ENCODE results near the gene CTRB1. TPM values are rescaled to one million over a fixed set of nuclear protein-coding genes. Genes with fewer than 3 reads are reported as not detected.

CTRB1 gene
- total and polyA plus RNA-seq, 2 of the 13 experiments (the other 11 are each of a cell fraction or from before 2014, with no cell fraction given), result not detected

GRCh38 chr16:75247249-75247648, 28.5 kb downstream of the CTRB1 start (continued):
- TF ChIP-seq PPARG (CRISPR knock-in tag; conservative IDR thresholded peaks at IDR 0.05) (no peak), ZNF720 (CRISPR knock-in tag; IDR thresholded peaks at IDR 0.05) (no peak), PHF5A (CRISPR knock-in tag; IDR thresholded peaks at IDR 0.05; ENCODE audit: low read depth, unreplicated experiment) (no peak), AHR (CRISPR knock-in tag; IDR thresholded peaks at IDR 0.05) (no peak), CENPT (CRISPR knock-in tag; IDR thresholded peaks at IDR 0.05; ENCODE audit: low read depth) (no peak), ZNF761 (CRISPR knock-in tag; conservative IDR thresholded peaks at IDR 0.05) (no peak), ZNF460 (CRISPR knock-in tag; IDR thresholded peaks at IDR 0.05; ENCODE audit: borderline replicate concordance) (no peak), TOPORS (CRISPR knock-in tag; IDR thresholded peaks at IDR 0.05) (no peak), ARID3A (IDR thresholded peaks at IDR 0.05; ENCODE audit: low read depth, low read length) (no peak), IKZF1 (IDR thresholded peaks at IDR 0.05) (no peak), ZC3H13 (CRISPR knock-in tag; IDR thresholded peaks at IDR 0.05) (no peak), SAFB2 (CRISPR knock-in tag; IDR thresholded peaks at IDR 0.05; ENCODE audit: borderline replicate concordance, low read depth) (no peak), KDM5B (CRISPR knock-in tag; IDR thresholded peaks at IDR 0.05; ENCODE audit: borderline replicate concordance) (0 out of 2 replicates have a peak, but pooled peaks have one; percentile 39), HNRNPL (IDR thresholded peaks at IDR 0.05; ENCODE audit: low read depth, low read length) (peak; percentile 96), ZMAT5 (CRISPR knock-in tag; IDR thresholded peaks at IDR 0.05; ENCODE audit: borderline replicate concordance, low read depth) (no peak), AKAP8 (CRISPR knock-in tag; IDR thresholded peaks at IDR 0.05) (peak; percentile 22; the same call in 1 of the 2 replicates), TEAD3 (CRISPR knock-in tag; optimal IDR thresholded peaks at IDR 0.05; ENCODE audit: borderline replicate concordance) (no peak), MNT (IDR thresholded peaks at IDR 0.05) (no peak), POLR2AphosphoS2 (IDR thresholded peaks at IDR 0.05; ENCODE audit: low read depth, low read length) (no peak; the same call in none of the 2 replicates), ZIK1 (CRISPR knock-in tag; IDR thresholded peaks at IDR 0.05; ENCODE audit: borderline replicate concordance, low read depth) (no peak)
- TF ChIP-seq, protein P1, sequence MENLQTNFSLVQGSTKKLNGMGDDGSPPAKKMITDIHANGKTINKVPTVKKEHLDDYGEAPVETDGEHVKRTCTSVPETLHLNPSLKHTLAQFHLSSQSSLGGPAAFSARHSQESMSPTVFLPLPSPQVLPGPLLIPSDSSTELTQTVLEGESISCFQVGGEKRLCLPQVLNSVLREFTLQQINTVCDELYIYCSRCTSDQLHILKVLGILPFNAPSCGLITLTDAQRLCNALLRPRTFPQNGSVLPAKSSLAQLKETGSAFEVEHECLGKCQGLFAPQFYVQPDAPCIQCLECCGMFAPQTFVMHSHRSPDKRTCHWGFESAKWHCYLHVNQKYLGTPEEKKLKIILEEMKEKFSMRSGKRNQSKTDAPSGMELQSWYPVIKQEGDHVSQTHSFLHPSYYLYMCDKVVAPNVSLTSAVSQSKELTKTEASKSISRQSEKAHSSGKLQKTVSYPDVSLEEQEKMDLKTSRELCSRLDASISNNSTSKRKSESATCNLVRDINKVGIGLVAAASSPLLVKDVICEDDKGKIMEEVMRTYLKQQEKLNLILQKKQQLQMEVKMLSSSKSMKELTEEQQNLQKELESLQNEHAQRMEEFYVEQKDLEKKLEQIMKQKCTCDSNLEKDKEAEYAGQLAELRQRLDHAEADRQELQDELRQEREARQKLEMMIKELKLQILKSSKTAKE (CRISPR knock-in tag; IDR thresholded peaks at IDR 0.05; ENCODE audit: borderline replicate concordance), result no peak
- TF ChIP-seq, protein P2, sequence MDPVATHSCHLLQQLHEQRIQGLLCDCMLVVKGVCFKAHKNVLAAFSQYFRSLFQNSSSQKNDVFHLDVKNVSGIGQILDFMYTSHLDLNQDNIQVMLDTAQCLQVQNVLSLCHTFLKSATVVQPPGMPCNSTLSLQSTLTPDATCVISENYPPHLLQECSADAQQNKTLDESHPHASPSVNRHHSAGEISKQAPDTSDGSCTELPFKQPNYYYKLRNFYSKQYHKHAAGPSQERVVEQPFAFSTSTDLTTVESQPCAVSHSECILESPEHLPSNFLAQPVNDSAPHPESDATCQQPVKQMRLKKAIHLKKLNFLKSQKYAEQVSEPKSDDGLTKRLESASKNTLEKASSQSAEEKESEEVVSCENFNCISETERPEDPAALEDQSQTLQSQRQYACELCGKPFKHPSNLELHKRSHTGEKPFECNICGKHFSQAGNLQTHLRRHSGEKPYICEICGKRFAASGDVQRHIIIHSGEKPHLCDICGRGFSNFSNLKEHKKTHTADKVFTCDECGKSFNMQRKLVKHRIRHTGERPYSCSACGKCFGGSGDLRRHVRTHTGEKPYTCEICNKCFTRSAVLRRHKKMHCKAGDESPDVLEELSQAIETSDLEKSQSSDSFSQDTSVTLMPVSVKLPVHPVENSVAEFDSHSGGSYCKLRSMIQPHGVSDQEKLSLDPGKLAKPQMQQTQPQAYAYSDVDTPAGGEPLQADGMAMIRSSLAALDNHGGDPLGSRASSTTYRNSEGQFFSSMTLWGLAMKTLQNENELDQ (CRISPR knock-in tag; IDR thresholded peaks at IDR 0.05; ENCODE audit: borderline replicate concordance), result no peak
